GM18858 (cell line): ENCODE data around the gene CTNNA1.
A peak's percentile ranks its signal among the peaks of the same experiment; 100 is the strongest.
"Not testable (repeated sequence)": the region's sequence is repeated elsewhere in the genome, so short reads cannot be mapped to it uniquely, and the experiment has no call there.

ENCODE experiments used
- ATAC-seq: cut with Tn5 transposase; IDR thresholded peaks from one replicate; pipeline ENCODE4 v1.9.1; 2021; ENCODE audit not compliant: unreplicated experiment

CTNNA1 gene

DNA sequence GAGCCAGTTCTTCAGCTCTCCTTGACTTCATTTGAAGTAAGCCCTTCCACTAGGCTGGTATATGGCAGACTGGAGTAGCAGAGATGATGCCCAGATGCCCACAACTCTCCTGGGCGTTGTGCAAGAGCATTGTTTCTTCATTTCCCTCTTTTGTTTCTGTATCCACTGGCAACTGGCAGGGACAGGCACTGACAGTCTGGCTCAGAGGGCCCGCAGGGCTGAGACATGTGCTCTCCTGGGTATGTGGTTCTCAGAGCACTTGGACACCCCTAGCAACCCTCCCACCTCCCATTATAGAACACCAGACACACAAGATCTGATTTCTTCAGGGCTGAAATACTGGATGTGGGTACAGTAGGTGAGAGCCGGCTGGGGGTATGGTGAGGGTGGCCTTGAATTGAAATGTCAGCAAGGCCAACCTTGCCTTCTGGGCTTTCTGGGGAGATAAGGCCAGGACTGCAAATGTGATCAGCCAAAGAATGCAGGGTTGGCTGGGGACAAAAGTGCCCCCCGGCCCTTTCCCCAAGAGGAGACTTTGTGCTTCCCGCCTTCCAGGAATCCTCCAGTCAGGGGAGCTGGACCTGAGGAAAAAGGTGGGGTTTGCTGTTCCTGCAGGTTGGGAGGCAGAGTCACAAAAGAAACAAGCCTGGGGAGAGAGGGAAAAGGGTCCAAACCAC lies 28.6 kb upstream of the CTNNA1 start:
- ATAC-seq, result no peak

DNA sequence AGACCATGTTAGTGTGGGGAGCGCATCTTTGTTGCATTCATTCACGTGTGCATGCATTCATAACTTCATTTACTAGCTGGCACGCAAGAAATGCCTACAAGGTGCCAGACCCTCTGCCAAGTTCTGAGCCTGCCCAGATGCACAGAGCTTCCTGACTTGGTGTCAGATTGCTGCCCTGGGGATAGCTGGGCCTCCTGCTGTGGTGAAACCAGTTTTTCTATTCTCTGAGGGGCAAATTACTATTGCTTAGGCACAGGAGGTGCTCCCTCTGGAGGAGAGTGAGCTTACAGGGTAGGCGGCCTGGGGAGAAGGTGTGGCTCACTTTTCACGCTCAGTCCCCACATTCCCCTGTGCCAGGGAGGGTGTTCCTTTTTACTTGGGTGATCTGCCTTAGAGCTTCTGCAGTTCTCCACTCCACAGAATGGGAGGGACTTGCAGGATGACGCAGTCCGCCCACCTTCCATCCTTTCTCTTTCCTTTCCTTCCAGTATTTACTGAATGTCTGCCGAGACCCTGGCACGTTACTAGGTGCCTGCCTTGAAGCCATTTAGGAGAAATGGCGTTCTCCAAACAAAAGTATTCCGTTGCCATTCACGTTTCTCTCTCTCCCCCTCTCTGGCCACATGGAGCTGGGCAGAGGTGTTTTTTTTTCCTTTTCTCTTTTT lies 27.9 kb upstream of the CTNNA1 start:
- ATAC-seq, result no peak

DNA sequence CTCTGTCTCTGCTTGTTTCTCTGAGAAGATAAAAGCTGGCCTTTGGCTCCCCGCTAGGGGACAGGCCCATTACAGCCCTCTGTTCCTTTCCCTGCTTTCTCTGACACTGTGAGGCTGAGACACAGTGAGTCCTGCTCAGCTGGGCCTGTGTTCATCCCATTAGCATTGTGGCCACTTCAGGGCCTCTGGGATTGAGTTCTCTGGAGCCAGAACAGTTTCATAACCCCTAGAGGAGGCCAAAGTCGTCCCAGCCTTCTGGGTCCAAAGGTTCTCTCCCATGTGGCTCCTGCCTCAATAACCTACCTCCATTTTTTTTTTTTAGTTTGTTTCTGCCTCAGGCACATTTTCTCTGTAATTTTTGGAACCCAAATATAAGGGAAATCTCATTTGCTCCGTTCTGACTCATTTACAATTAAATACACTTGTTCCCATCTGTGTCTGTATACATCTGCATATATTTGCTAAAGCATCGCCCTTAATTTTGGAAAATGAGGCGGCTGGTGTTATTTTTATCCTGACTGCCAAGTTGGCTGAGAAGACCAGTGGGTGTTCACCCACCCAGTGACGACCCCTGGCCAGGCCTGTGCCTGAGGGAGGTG lies 27.3 kb upstream of the CTNNA1 start:
- no peak for ATAC-seq

DNA sequence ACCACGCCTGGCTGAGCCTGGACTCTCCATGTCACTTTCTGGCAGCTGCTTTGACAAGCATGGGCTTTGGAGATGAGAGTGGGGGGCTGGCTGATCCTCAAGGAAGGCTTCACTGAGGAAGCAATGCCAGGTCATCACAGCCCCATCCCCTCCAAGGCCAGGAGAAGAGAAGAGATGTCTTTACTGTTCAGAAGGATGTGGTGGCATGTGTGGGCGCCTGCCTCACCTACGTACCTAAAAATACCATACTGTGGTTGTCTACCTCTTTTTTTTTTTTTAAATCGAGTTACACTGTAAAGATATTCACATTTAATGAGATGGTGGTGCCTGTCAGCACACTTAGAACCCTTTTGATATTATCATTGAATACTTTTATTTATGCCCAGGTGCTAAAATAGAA lies 26.4 kb upstream of the CTNNA1 start:
- no peak for ATAC-seq

DNA sequence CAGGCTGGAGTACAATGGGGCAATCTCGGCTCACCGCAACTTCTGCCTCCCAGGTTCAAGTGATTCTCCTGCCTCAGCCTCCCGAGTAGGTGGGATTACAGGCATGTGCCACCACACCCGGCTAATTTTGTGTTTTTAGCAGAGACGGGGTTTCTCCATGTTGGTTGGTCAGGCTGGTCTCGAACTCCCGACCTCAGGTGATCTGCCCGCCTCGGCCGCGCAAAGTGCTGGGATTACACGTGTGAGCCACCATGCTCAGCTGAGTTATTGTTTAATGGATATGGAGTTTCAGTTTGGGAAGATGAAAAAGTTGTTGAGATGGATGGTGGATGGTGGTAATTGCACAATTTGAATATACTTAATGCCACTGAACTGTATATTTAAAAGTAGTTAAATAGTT lies 22.7 kb upstream of the CTNNA1 start:
- not testable (repeated sequence) for ATAC-seq

DNA sequence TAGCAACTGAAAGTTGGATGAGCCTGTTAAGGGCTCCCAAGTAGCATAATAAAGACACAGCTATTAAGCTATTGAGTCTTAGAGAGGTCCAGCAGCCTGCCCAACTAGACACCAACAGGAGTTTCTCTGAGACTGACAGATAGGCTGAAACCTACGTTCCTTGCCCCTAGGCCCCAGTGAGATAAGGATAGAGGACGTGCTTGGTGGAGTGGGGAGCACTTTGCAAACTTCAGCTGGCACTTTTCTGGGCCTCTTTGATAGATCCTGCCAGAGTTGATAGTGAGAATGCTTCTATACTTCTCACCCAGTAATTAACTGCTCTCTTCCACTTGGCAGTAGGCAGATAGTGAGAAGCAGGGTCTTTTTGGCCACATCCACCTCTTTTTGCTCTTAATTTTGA lies 20.8 kb upstream of the CTNNA1 start:
- no peak for ATAC-seq

DNA sequence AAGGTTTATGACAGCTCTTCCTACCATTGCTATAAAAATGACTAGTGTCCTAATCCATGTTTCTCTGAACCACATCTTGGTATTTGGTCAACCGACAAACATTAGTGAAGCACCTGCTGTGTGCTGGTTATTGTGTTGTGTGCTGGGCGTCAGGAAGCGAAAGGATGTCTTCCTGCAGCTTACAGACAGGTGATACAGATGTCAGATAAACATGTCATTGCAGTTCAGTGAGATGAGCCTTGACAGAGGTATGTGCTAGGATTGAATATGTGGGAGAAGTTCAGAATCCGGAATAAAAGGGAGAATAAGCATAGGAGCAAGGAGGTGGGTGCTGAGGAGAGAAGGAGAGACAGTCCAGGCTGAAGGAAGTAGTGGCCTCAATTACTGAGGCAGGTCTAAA lies 20.3 kb upstream of the CTNNA1 start:
- no peak for ATAC-seq

DNA sequence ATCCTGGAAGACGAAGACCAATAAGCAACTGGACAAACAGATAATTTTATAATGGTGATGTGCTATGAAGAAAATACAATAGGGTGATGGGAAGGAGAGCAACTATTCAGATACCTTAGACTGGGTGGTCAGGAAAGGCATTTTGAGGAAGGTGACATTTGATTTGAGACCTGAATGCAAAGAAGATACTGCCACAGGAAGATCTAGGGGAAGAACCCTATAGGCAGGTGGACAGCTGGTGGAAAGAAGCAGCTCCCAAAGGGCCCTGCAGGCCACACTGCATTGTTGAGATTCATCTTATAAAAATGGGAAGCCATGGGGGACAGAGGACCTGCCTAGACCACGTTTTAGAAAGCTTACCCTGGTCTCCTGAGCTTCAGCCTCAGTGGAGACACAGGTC lies 19.7 kb upstream of the CTNNA1 start:
- no peak for ATAC-seq

DNA sequence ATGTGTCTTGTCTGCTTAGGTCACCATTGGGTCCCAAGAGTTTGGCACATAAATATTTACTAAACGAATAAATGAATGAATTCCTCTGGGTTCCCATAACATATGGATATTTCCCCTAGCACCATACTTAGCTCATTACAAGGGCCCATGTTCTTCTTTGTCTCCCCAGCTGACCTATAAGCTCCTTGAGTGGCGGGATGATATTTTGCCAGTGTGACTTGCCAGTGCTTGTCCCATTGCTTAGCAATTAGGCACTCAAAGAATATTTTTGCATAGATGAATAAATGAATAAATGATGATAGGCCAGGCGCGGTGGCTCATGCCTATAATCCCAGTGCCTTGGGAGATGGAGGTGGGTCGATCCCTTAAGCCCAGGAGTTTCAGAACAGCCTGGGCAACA lies 16.9 kb upstream of the CTNNA1 start:
- ATAC-seq, result no peak

DNA sequence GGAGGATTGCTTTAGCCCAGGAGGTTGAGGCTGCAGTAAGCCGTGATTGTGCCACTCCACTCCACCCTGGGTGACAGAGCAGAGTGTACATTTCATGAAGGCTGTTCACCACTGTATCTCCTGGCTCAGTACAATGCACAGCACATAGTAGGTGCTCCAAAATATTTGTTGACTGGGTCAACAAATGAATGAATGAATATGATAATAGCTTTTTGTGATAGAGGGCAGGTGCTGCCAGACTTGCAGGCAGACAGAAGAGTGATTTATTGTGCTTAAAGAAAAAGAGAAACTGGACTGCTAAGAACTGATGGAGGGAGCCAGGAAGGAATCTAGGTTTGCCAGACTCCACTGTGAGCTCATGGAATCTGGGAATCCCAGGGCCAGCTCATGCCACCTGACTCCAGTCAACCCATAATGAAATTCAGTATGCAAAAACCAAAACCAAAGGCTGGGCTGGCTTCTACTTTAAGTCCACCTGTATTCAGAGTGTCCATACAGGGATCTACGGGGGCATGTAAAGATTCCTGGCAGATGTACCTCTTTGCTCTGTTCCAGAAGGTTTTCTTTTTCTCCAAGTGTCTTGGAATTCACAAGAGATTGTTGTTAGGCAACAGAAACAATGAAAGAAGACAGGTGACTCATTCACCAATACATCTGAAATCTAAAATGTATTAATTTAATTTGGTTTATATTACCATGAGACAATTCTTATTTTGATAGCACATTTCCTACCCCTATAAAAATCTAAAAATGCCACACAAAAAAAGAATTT lies 15.5 kb upstream of the CTNNA1 start:
- ATAC-seq, result no peak

DNA sequence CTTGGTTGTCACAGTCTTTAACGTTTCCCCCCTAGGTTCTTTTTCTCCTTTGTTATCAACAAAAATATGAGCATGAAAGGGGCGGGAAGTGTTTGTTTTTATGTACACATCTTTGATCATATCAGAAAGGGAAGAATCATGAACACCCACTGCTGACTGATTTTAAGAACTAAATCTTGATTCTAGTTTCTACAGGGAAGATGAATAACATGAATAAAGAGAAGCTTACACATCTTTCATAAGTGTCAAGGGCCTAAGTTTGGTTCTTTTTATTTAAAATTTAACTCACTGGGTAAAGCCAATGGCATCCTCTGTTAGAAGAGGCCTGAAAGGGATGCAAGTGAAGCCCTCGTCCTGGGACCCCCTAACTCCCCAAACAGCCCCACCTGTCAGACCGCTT lies 14.8 kb upstream of the CTNNA1 start:
- no peak for ATAC-seq

DNA sequence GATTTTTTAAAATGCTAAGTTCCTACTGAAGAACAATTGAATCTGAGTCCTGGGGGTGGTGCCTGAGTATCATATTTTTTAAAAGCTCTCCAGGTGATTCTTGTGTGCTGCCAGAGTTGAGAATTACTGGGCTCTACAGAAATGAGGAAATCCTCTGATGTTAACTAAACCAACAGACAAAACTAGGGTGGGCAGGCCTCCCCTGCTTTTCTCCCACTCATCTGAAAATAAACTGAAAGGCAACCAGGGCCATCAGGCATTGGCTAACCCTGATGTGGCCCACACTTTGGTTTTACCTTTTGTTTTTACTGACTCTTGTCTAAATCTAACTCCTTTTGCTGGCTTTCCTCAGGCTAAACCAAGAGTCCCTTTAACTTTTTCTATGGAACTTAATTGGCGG lies 13.3 kb upstream of the CTNNA1 start:
- no peak for ATAC-seq

DNA sequence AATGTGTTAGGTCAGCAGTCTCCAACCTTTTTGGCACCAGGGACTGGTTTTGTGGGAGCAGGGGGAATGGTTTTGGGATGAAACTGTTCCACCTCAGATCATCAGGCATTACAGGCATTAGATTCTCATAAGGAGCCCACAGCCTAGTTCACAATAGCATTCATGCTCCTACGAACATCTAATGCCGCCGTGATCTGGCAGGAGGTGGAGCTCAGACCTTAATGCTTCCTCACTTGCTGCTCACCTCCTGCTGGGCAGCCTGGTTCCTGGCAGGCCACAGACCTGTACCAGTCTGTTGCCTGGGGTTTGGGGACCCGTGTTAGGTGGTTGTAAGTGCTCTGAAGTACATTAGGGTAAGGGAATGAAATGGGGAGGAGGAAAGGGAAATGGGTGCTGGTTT lies 9.7 kb upstream of the CTNNA1 start:
- ATAC-seq, result no peak

DNA sequence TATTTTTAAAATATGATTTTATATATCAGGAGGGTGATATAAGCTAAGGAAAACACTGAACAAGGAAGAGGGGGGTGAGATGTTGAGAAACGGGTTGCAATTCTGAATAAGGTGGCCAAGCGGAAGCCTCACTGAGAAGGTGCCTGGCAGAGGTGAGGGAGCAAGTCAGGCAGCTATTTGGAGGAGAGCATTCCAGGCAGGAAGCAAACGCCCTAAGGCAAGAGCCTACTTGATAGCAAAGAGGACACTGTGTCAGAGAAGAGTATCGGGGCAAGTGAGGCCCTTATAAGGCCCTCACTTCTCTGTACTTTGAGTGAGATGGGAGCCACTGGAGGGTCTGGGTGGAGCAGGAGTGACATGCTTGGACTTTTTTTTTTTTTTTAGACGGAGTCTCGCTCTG lies 8.0 kb upstream of the CTNNA1 start:
- no peak for ATAC-seq

DNA sequence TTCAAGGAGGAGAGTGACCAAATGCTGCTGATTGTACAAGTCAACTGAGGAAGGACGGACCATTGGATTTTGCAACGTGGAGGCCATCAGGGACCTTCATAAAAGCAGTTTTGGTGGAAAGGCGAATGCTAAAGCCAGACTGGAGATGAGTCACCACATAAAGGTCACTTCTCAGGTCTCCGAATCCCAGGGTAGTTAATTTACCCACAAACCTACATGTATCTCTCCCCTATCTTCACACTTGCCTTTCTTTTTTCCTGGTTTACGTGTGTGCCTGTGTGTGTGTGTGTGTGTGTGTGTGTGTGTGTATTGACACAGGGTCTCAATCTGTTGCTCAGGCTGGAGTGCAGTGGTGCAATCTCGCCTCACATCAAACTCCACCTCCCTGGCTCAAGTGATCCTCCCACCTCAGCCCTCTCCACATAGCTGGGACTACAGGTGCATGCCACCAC lies 4.6 kb upstream of the CTNNA1 start:
- ATAC-seq, result no peak

DNA sequence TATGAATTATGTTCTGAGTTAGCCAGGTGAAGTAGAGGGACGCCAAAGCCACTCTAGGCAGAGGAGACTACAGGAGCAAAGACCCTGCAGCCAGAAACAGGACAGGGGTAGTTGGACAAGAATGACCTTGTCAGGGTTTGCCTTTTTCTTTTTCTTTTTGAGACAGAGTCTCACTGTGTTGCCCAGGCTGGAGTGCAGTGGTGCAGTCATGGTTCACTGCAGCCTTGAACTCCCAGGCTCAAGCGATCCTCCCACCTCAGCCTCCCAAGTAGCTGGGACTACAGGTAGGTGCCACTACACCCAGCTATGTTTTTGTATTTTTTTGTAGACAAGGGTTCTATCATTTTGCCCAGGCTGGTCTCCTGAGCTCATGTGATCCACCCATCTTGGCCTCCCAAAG lies 1.9 kb upstream of the CTNNA1 start:
- ATAC-seq, result not testable (repeated sequence)

DNA sequence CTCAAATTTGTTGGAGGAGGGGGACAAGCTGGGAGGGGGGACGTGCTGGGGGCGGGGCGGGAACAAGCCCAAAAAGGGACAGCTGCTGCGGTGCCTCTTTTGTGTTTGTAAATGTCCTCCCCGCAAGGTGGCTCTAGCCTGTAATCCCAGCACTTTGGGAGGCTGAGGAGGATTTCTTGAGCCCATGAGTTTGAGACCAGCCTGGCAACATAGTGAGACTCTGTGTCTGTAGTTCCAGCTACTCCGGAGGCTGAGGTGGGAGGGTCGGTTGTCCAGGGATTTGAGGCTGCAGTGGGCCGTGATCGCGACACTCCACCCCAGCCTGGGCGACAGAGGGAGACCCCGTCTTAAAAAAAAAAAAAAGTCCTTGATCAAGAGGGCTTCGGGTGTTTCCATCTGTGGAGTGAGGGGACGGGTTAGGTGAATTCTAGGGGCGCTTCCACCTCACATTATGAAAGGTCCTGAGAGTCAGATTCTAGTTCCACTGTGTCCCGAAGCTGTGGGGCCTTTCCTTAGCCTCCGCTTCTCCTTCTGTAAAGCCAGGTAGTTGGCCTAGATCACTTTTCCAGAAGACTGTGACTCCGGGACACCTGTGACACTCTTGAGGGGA lies 779 bp upstream of the CTNNA1 start:
- no peak for ATAC-seq

DNA sequence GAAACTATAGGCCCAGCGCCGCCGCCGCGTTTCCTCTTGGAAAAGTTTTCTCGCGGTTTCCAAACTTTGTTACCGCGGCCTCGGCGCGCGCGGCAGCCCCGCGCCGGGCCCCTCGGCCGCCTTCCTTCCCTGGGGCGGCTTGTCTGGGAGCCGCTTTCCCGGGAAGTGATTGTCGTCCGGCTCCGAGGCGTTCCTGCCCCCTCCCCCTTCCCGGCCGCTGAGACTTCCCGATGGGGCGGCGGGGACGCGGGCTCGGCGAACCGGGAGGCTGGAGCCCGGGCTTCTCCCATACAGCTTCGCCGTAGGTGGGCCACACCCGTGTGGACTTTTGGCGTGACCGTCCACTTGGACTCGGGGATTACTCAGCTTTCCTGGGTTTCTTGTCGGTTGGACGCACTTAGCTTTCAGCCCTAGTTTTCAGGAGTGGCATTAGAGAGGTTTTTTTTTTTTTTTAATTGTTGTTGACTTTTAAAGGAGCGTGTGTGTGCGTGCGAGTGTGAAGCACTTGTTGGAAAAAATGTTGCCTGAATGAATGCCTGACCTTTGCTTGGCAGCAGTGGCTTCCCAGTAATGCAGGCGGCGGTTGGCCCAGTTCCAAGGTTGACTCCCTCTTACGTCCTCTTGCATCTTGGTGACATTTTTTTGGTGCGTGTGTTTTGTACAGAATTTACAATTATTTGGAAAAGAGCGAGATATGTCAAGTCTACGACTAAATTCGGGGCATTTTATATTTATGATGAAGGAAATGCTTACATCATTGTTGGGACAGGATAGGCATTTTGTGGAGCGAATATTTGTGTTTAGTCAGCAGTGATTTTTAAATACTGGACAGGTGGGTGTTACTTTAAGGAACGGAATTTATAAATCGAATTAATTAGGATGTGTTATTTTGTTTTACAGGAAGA lies 821 bp downstream of the CTNNA1 start:
- ATAC-seq, result no peak

DNA sequence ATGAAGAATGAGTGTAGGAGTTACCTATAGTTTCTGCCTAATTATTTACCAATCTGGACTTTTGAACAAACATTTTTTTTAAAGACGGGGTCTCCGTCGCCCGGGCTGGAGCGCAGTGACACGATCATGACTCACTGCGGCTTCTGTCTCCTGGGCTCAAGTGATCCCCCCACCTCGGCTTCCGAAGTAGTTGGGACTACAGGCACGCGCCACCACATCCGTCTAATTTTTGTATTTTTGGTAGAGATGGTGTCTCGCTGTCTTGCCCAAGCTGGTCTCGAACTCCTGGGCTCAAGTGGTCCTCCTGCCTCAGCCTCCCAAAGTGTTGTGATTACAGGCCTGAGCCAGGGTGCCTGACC lies 1.5 kb downstream of the CTNNA1 start:
- no peak for ATAC-seq

DNA sequence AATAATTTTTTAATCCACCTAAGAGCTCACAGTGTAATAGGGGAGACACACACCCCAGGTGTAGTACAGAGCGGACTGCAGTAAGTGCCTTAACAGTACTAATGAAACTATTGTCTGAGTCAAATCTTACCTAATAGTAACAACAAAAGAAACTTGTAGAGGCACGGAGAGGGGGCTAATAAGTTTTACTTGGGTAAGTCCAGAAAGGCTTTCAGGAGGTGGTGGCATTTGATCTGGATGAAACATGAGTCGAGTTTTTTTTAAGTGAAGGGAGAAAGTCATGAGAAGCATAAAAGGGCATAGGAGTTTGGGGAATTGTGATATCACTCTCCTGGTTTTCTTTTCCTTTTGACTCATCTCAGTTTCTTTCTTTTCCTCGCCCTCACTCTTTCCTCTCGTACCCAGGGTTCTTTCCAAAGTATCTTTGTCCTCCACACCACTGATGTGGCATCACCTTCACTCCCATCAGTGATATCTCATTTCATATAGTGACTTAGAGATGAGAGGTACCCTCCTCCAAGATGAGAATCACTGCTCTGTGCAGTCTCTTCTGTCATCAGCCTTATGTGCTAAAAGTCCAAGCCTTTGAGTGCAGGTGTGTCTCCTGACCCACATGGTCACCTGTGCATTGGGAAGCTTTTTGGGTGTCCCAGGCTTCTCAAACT lies 2.0 kb downstream of the CTNNA1 start:
- ATAC-seq, result peak; percentile 71
